Stimulated activated CD4-positive, alpha-beta T cell treated with anti-CD3 and anti-CD28 coated beads, Interleukin-4, amount 100 ng/mL, for 48 hours (primary cell): ENCODE data around the gene TTLL3.
"Not testable (repeated sequence)": the region's sequence is repeated elsewhere in the genome, so short reads cannot be mapped to it uniquely, and the experiment has no call there.

Experiments
- DNase-seq, 2 donors: peaks; one replicate each; pipeline ENCODE4 v3.0.0-alpha.2; 2020; ENCODE audit warnings: low read depth in 2 of 2

The TTLL3 gene

GRCh38 chr3:9866639-9867038 is 56.6 kb downstream of the TTLL3 start:
- no peak for DNase-seq

DNA sequence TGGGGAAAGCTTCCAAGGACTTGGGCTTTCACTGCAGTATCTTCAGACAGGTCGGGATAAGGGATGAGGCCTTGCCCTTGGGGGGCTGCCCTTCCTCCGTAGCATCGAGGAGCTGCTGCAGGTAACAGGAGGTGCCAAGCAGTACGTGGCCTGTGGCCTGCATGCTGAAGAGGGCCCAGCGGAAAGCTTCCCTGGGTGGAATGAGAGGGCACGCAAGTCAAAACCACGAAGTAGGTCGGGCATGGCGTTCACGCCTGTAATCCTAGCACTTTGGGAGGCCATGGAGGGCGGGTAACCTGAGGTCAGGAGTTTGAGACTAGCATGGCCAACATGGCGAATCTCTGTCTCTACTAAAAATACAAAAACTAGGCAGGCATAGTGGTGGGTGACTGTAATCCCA is 57.0 kb downstream of the TTLL3 start:
- DNase-seq: no peak

GRCh38 chr3:9869955-9870354 is 59.9 kb downstream of the TTLL3 start:
- no peak for DNase-seq

DNA sequence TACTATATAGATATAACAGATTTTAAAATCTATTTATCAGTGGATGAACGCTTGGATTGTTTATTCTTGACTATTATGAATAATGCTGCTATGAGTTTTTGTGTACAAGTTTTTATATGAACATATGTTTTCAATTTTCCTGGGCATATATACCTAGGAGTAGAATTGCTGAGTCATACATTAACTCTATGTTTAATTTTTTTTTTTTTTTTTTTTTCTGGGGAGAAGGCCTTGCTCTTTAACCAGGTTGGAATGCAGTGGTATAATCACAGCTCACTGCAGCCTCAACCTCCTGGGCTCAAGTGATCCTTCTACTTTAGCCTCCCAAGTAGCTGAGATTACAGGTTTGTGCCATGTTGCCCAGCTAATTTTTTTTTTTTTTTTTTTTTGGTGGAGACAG is 60.9 kb downstream of the TTLL3 start:
- no peak for DNase-seq

DNA sequence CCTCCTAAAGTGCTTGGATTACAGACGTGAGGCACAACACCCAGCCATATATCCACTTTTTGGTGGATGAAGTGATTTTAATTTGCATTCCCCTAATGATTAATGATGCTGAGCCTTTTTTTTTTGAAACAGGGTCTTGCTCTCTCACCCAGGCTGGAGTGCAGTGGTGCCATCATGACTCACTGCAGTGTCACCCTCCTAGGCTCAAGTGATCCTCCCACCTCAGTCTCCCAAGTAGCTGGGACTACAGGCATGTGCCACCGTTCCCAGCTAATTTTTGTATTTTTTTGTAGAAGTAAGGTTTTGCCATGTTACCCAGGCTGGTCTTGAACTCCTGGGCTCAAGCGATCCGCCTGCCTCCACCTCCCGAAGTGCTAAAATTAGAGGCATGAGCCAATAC is 62.0 kb downstream of the TTLL3 start:
- not testable (repeated sequence) for DNase-seq

DNA sequence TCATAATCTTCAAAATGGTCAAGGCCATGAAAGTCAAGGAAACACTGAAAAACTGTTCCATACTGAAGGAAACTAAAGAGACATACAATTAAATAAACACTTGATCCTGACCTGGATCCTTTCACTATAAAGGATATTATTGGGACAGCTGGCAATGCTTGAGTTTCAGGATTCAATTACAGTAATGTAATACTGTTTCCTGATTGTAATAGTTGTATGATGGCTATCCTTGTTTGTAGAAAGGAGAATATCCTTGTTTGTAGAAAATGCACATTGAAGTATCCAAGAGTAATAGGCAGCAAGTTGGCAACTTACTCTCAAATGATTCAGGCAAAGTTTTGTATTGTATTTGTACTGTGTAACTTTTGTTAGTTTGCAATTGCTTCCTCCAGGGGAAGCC is 65.4 kb downstream of the TTLL3 start:
- no peak for DNase-seq

- DNase-seq: not testable (repeated sequence)
Observed at GRCh38 chr3:9876255-9876654, 66.2 kb downstream of the TTLL3 start.

DNA sequence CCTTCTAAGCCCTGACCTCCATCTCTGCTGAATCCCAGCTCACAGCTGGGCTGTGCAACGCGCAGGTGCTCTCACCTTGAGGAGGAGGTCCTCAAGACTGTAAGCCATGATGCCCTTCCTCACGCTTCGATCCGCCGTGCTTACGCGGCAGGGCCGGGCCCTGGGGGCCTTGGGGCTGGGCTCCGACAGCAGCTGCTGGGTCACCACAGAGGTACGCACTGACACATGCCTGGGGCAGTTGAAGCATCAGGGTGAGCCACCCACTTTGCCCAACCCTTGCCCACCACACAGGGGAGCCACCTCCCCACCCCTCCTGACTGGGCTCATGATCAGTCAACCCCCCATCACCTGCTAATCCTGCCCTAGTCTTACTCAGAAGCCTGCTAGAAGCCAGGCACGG is 66.9 kb downstream of the TTLL3 start:
- no peak for DNase-seq

- DNase-seq: no peak
Observed at GRCh38 chr3:9878700-9879099, 68.6 kb downstream of the TTLL3 start.

DNA sequence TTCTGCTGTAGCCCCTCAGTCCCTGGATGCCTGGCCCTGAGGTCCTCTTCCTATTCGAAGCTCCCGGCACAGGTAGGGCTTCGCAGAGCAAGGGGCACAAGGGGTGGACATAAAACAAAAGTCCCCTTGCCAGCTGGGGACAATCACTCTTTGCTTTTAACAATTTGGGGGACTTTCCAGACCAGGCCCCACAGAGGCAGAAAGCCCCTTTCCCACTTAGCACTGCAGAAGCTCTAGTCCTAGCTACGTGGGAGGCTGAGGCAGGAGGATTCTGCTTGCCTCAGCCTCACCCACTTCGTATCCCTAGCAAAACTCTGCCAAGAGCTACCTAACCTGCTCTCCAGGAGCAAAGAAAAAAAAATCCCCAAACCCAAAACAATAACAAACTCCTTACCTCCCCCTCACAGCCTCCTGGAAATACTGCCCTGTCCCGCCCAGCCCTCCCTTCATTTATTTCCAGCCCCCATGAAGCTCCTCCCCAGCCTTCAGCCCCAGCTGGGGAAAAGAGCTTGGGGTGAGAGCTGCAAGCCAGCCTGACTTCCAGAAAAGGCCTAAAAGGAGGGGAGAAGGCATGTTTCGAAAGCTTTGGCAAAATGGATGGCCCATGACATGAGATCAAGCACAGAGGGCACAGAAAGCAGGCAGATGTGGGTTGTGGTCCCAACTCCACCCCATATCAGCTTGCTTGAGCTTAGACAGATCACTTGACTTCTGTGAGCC is 69.9 kb downstream of the TTLL3 start, which contains the start of gene CIDEC:
TSS of gene CIDEC (minus strand) at position 424 of the 720 bp plus-strand sequence. CDS start 1,767 bp downstream, outside the sequence.
- DNase-seq: no peak

DNA sequence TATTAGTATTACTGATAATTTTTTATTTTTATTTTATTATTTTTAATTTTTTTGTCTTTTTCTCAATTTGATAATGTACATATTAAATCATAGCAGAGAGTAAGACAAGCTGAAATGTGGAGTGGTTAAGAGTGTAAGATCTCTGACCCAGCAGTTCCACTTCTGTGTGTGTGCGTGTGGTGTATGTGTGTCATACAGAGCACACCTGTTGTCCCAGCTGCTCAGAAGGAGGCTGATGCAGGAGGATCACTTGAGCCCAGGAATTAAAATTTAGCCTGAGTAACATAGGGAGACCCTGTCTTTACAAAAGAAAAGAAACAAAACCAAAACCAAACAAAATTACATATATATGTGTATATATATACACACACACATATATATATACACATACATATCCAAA is 71.4 kb downstream of the TTLL3 start:
- no peak for DNase-seq

DNA sequence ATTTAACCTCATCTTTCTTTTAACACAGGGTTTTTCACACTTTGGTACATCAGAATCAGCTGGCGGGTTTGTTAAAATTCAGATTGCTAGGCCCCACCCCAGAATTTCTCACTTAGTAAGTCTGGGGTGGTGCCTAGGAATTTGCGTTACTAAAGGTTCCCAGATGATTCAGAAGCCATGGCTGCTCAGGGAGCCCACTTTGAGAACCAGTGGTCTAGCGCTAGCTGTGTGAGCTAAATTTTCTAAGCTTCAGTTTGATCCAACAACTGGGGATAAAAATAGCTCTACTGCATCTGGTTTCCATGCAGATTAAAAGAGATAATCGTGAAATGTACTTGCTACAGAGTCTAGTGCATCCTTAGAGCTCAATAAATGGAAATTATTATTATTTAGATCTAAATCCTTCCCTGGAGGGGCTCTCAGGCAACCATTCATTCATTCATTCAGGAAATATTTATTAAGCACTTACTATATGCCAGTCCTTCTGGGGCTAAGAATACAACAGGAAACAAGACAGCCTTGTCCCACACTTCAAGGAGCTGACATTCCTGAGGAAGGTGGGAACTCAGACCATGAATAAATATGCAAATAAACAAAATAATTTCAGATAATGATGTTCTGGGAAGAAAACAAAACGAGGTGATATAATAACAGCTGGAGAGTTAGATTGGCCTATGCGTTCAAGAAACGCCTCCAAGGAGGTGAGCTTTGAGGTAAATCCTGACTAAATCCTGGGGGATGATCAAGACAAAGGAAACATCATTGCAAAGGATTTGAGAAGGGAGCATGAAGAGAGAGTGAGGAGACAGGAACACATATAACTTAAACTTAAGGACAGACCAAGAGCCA is 73.9 kb downstream of the TTLL3 start:
- no peak for DNase-seq

DNA sequence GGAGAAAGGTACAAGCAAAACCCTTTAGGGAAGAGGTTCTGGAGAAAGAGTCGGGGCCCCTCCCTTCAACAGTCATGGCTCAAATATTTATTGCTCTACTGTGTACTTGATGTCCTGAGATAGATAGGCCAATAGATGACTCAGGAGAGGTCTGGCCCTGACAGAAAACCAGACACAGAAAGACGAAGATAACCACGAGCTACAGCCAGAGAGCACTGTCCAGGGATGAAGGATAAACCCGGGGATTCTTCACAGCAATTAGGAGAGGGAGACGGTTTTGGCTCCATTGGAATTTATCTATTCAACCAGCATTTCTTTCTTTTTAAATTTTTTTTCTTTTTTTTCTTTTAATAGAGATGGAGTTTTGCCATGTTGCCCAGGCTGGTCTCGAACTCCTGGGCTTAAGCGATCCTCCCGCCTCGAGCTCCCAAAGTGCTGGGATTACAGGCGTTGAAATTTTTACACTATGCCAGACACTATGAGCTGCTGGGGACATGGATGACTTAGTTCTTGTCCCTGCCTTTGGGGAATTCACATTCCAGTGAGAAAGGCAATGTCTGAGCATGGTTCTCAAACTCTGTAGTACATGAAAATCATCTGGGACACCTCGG is 74.6 kb downstream of the TTLL3 start:
- DNase-seq: no peak
